Heart right ventricle (tissue), 16 donors: Measurements from ENCODE around the gene ST8SIA6. TPM values are rescaled to one million over a fixed set of nuclear protein-coding genes. Genes with fewer than 3 reads are reported as not detected.

Experiments used
- ATAC-seq, 8 donors: fragments of 200-7000 bp; cut with Tn5 transposase; one replicate each; pipeline ENCODE4 v1.9.1; 2020; ENCODE audit warnings: mild to moderate bottlenecking in 8 of 8, moderate library complexity in 8 of 8, moderate number of reproducible peaks in 1 of 8
- DNase-seq, 2 donors: peaks; one replicate each; pipeline ENCODE4 v3.0.0-alpha.2; 2020
- H3K27ac ChIP-seq, 10 donors: fragments of 200-600 bp; sonication (generic) in 2 of 10; one replicate each; pipeline versions ENCODE4 v1.5.0 to v1.8.0; 2020 to 2022; ENCODE audit warnings: mild to moderate bottlenecking in 3 of 10
- H3K27me3 ChIP-seq, 7 donors: fragments of 200-600 bp; one replicate each; pipeline ENCODE4 v1.8.0; 2021 to 2022; ENCODE audit warnings: mild to moderate bottlenecking in 2 of 7
- H3K36me3 ChIP-seq, 9 donors: fragments of 200-600 bp; sonication (generic) in 1 of 9; one replicate each; pipeline versions ENCODE4 v1.5.0 to v1.8.0; 2020 to 2022; ENCODE audit warnings: mild to moderate bottlenecking in 2 of 9
- H3K4me1 ChIP-seq, 9 donors: fragments of 200-600 bp; sonication (generic) in 1 of 9; one replicate each; pipeline versions ENCODE4 v1.5.0 to v1.8.0; 2020 to 2022; ENCODE audit warnings: mild to moderate bottlenecking in 4 of 9
- H3K4me3 ChIP-seq, 10 donors: fragments of 200-600 bp; sonication (generic) in 2 of 10; one replicate each; pipeline versions ENCODE4 v1.5.0 to v1.8.0; 2020 to 2022; ENCODE audit warnings: mild to moderate bottlenecking in 7 of 10, moderate library complexity in 2 of 10
- H3K9me3 ChIP-seq, 11 donors: fragments of 200-600 bp in 10 of 11; sonication (generic) in 2 of 11; one replicate each; pipeline versions ENCODE4 v1.5.0 to v1.8.0; 2013 to 2022; ENCODE audit warnings: mild to moderate bottlenecking in 2 of 11, control low read depth in 1 of 11, moderate library complexity in 1 of 11
- CTCF ChIP-seq, 9 donors: fragments of 200-600 bp; sonication (generic) in 2 of 9; IDR thresholded peaks; one replicate each; pipeline versions ENCODE4 v1.5.0 to v1.8.0; 2021 to 2022; ENCODE audit warnings: antibody characterized with exemption in 9 of 9, mild to moderate bottlenecking in 5 of 9, moderate library complexity in 1 of 9
- WGBS, 2 donors: extraction: QIAGEN DNeasy Blood & Tissue Kit; methylation state at CpG; one replicate each; pipeline ENCODE4 v1.1.7; 2013; ENCODE audit warnings: inconsistent platforms in 1 of 2; 5-methylcytosine and 5-hydroxymethylcytosine counted together
- intact Hi-C, 10 donors: fragments of 100-400 bp; cut with DNase I; formaldehyde crosslinking; loops; one replicate each; pipeline versions ENCODE4 v1.11.1 to v1.14.2; 2022
- polyA plus RNA-seq, 2 donors: library from polyadenylated mRNA; stranded (reverse); fragments of 200-250 nt; gene quantifications; one replicate each; pipeline ENCODE4 v1.2.3, GENCODE V29; 2013
- total RNA-seq, 10 donors: library from RNA; stranded (reverse); fragmentation: NEBNext Ultra II Directional in 3 of 10; extraction: Animal tissue kit (Norgen Biotek cat#: 25700) in 3 of 10; gene quantifications; one replicate each; pipeline versions ENCODE4 v1.2.1 to v1.2.4, GENCODE V29; 2021 to 2023
- donor health status: Arrhythmogenic right ventricular cardiomyopathy.
- donor health status: ischemic (EF 13 %, LVEDD 7.1; RV severe dilation, severe dysfunction).
- donor health status: healthy with polysubstance abuse.
- donor health status: DM: no; HTN: yes; CAD: no.
- donor health status: DM: no; HTN: no; CAD: no.
- donor health status: ischemic (EF 25% LVEDD 6.9; RV normal size, moderate dysfunction).
- donor health status: ischemic (EF 25% LVEDD 5.7; RV mildly dilated, moderate dysfunction).
- donor health status: healthy.
- donor health status: DM: yes; HTN: yes; CAD: no.
- donor health status: Ischemic cardiomyopathy.
- donor health status: ischemic (EF 35%, LVEDD 5.7; RV mildly dilated, moderate dysfunction).
- donor health status: nonischemic (EF 11% LVEDD 7.7; RV severe dilation, severe dysfunction).
- donor health status: DM: yes; HTN: yes; CAD: no.
- donor health status: PGD.
- donor health status: ischemic (EF 29% LVEDD 5.4; RV normal size, mild dysfunction).
- donor health status: nonischemic (EF 23%, LVEDD 6.1; RV moderate dilation, normal function).

Gene ST8SIA6
- total and polyA plus RNA-seq, 12 donors = 1.8 to 12.8 (median 8.1) TPM

GRCh38 chr10:17418249-17418648 lies 36.1 kb downstream of the ST8SIA6 start:
- Histone ChIP-seq H3K27ac (no peak overlapping the region), H3K36me3 (no peaks in the 10 kb centered on the region), H3K9me3 (no peaks in the 10 kb centered on the region), H3K4me3 (no peak overlapping the region), H3K4me1 (peaks cover 0 to 20% (median 0%) of the 10 kb centered on the region in 9 donors), H3K27me3 (no peaks in the 10 kb centered on the region)
- intact Hi-C loops = no loop called here
- no peak for TF ChIP-seq CTCF (IDR thresholded peaks at IDR 0.05)
- ATAC-seq (no peak), DNase-seq (no peak)
- 39 to 41% methylated on average over 2 of the region's 2 CpGs for WGBS, 2 donors

GRCh38 chr10:17416442-17417211 lies 37.8 kb downstream of the ST8SIA6 start:
- ATAC-seq (no peak), DNase-seq (no peak)
- no peak overlapping the region for H3K27ac ChIP-seq
- H3K36me3 ChIP-seq = no peaks in the 10 kb centered on the region
- peaks cover 0 to 15% (median 0%) of the 10 kb centered on the region in 9 donors for H3K4me1 ChIP-seq
- no peaks in the 10 kb centered on the region for H3K27me3 ChIP-seq
- WGBS, 2 donors = 78 to 79% methylated on average over 8 of the region's 8 CpGs
- intact Hi-C loops = no loop called here
- no peaks in the 10 kb centered on the region for H3K9me3 ChIP-seq
- H3K4me3 ChIP-seq = no peak overlapping the region
- no peak for TF ChIP-seq CTCF (IDR thresholded peaks at IDR 0.05)

- ATAC-seq (no peak), DNase-seq (no peak)
- H3K36me3 ChIP-seq = no peaks in the 10 kb centered on the region
- H3K4me1 ChIP-seq = peaks cover 0 to 15% (median 0%) of the 10 kb centered on the region in 9 donors
- H3K27ac ChIP-seq = no peak overlapping the region
- 88% methylated on average over 3 of the region's 3 CpGs for WGBS, 2 donors
- intact Hi-C loops = no loop called here
- H3K27me3 ChIP-seq = no peaks in the 10 kb centered on the region
- no peak for TF ChIP-seq CTCF (IDR thresholded peaks at IDR 0.05)
- H3K4me3 ChIP-seq = no peak overlapping the region
- H3K9me3 ChIP-seq = no peaks in the 10 kb centered on the region
Measured at GRCh38 chr10:17415046-17415658, 39.2 kb downstream of the ST8SIA6 start.

GRCh38 chr10:17414484-17414883 lies 39.9 kb downstream of the ST8SIA6 start:
- intact Hi-C loops = loop anchor here in 1 of 10 donors (5.0 kb wide), 1 partner anchor 183 kb away; no protein-coding TSS in a partner anchor
- no peak for TF ChIP-seq CTCF (IDR thresholded peaks at IDR 0.05)
- H3K27ac ChIP-seq = no peak overlapping the region
- H3K36me3 ChIP-seq = no peaks in the 10 kb centered on the region
- no peak overlapping the region for H3K4me3 ChIP-seq
- no peaks in the 10 kb centered on the region for H3K9me3 ChIP-seq
- peaks cover 0 to 12% (median 0%) of the 10 kb centered on the region in 9 donors for H3K4me1 ChIP-seq
- no peaks in the 10 kb centered on the region for H3K27me3 ChIP-seq
- WGBS, 2 donors = 82 to 90% methylated on average over 1 of the region's 1 CpG
- no peak for DNase-seq
- no peak for ATAC-seq
